HUES64 (cell line): ENCODE measurements around the gene IMPA2.

Experiments
- H3K27ac ChIP-seq: 2 replicates; pipeline ENCODE4 v1.7.0; 2013; ENCODE audit warnings: low read depth, low read length, inconsistent platforms
- H3K27me3 ChIP-seq: 2 replicates; pipeline ENCODE4 v1.6.1; 2013; ENCODE audit warnings: mild to moderate bottlenecking, low read length; ENCODE audit not compliant: insufficient read depth
- H3K36me3 ChIP-seq: 2 replicates; pipeline ENCODE4 v1.6.1; 2013; ENCODE audit warnings: mild to moderate bottlenecking, low read length; ENCODE audit not compliant: insufficient read depth
- H3K4me1 ChIP-seq: 2 replicates; pipeline ENCODE4 v1.6.1; 2013; ENCODE audit warnings: mild to moderate bottlenecking, low read length, moderate library complexity; ENCODE audit not compliant: insufficient read depth
- H3K4me3 ChIP-seq: 2 replicates; pipeline ENCODE4 v1.5.1; 2013; ENCODE audit warnings: mild to moderate bottlenecking, low read length, moderate library complexity
- H3K9ac ChIP-seq: 2 replicates; pipeline ENCODE4 v1.6.1; 2013; ENCODE audit warnings: mild to moderate bottlenecking, low read depth, low read length
- H3K9me3 ChIP-seq: 2 replicates; pipeline ENCODE4 v1.6.1; 2013; ENCODE audit warnings: low read depth, low read length; ENCODE audit not compliant: insufficient read depth
- WGBS: fragments of 150-250, 120-280 bp; methylation state at CpG from one replicate; pipeline ENCODE4 v1.1.7; 2013; ENCODE audit warnings: missing lambda C conversion rate; 5-methylcytosine and 5-hydroxymethylcytosine counted together

The IMPA2 gene

DNA sequence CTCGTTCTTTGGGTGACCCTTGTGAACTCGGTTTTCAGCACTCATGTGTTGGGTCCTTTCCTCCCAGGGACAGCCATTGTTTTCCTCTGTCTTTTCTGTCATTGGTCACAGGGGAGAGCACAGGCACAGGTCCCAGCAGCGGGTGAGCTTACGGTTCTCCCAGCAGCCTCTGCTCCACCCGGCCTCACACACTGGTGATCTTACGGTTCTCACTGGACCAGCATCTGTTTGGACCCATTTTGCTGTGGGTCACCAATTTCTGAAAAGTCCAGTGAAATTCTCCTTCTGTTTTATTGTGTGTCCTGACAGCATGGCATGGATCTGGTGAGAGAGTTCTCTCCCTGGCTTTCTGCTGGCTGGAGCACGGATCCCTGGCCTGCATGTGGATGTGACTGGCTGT lies 62.5 kb downstream of the IMPA2 start:
- Histone ChIP-seq H3K27me3 (peaks cover under 1% of the 10 kb centered on the region), H3K27ac (no peak overlapping the region), H3K36me3 (no peaks in the 10 kb centered on the region), H3K9ac (no peak overlapping the region), H3K9me3 (no peaks in the 10 kb centered on the region), H3K4me3 (no peak overlapping the region), H3K4me1 (no peaks in the 10 kb centered on the region)
- 79% methylated on average over 7 of the region's 7 CpGs for WGBS

DNA sequence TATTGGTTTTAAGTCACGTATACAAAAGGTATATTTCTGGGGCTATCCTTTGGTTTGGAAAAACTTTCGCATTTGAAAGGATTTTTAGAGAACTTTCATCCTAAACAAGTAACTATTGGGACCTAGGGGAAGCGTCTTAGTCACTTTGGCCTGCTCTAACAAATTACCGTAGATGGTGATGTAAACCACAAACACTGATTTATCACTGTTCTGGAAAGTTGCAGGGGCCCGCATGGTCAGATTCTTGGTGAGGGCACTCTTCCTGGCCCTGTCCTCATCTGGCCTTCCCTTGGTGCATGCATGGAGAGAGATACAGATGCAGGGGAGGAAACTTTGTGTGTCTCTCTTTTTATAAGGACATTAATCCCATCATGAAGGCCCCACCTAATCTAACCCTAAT lies 63.3 kb downstream of the IMPA2 start:
- Histone ChIP-seq H3K9me3 (no peaks in the 10 kb centered on the region), H3K27ac (no peak overlapping the region), H3K9ac (no peak overlapping the region), H3K27me3 (no peaks in the 10 kb centered on the region), H3K36me3 (no peaks in the 10 kb centered on the region), H3K4me1 (no peaks in the 10 kb centered on the region), H3K4me3 (no peak overlapping the region)
- WGBS = 80% methylated on average over 5 of the region's 5 CpGs

DNA sequence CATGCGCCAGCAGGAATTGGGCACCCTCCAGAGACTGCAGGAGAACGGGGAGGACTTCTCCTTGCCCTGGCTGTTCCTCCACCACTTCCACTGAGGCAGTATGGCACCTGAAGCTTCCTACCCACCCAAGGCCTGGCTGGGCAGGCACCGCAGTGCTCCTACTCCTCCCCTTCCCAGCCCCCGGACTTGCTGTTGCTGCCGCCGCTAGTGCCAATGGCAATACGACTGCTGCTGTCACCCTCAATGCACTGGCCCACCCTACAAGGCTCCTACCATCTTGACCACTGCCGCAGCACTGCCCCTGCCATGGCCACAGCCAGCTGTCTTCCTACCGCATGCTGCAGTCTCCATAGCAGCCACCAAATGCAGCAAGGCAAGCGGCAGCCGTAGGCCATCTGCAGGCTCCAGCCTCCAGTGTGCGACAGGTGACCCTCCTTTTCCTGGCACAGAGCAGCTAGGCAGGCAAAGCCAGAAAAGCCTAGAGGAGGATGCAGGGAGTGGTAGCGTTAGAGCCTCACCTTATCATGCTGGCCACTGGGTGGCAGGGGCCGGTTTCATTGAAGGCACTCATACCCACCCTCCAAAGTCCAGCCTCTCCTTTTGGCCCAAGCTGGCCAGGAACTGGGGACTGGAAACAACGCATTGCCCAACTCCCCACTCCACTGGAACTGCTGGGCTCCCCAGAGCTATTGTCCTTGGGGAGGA lies 64.9 kb downstream of the IMPA2 start:
- Histone ChIP-seq H3K9me3 (no peaks in the 10 kb centered on the region), H3K27ac (no peak overlapping the region), H3K4me1 (no peaks in the 10 kb centered on the region; the same call in 1 of the 2 replicates), H3K36me3 (no peaks in the 10 kb centered on the region), H3K4me3 (no peak overlapping the region), H3K9ac (no peak overlapping the region), H3K27me3 (no peaks in the 10 kb centered on the region)
- WGBS = 82% methylated on average over 15 of the region's 15 CpGs

DNA sequence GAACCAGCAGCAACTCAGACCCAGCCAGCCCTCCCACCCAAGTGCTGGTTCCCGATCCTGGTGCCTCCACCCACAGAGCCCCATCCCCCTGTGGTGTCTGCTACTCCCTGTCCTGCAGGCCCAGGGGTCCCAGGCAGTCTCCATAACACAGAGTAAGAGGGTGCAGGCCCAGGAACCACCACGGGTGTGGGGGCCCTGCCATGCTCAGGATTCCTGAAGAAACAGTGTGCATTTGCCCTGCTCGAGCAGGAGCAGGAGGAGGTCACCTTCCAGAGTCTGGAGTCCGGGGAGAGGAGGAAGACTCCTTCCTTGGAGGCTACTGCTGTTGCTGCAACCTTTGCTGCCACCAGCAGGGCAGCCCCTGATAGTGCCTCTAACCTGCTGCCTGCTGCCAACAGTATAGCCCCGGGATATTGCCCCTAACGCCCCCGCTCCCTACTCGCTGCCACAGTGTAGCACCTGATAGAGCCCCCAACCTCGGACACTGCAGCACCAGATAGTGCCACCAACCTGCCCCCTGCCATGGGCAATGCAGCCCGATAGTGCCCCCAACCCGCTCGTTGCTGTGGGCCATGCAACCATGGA lies 65.5 kb downstream of the IMPA2 start:
- no peaks in the 10 kb centered on the region; the same call in 1 of the 2 replicates for H3K4me1 ChIP-seq
- H3K4me3 ChIP-seq = no peak overlapping the region
- H3K9me3 ChIP-seq = no peaks in the 10 kb centered on the region
- no peaks in the 10 kb centered on the region for H3K36me3 ChIP-seq
- H3K27ac ChIP-seq = no peak overlapping the region
- H3K9ac ChIP-seq = no peak overlapping the region
- 89% methylated on average over 12 of the region's 12 CpGs for WGBS
- H3K27me3 ChIP-seq = no peaks in the 10 kb centered on the region

DNA sequence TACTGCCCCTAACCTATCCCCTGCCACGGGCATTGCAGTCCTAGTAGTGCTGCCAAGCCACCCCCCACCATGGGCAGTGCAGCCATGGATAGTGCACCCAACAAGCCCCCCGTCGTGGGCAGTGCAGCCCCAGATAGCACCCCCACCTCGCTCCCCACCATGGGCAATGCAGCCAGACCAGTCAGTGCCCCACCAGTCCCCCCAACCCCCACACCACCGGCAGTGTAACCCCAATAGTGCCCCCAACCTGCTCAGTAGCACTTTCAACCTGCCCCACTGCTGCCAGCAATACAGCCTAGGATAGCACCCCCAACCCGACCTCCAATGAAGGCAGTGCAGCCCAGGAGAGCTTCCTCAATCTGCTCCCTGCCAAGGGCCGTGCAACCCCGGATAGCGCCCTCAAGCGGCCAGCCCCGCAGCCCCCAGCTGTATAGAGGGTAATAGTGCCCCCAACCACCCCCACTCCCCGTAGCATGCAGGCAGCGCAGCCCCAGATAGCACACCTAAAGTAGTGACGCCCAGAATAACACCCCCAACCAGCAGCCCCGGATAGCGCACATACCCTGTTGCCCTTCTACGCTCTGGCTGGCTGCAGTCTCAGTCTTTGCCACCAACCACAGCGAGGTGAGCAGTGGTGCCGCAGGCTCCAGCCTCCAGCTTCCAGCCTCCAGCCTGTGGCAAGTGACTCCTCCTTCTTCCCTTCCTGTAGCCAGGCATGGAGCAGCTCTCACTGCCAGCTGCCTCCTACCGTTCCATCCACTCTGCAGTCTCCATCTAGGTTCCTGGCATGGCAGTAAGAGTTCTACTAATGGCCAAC lies 66.9 kb downstream of the IMPA2 start:
- Histone ChIP-seq H3K4me3 (no peak overlapping the region), H3K4me1 (no peaks in the 10 kb centered on the region; the same call in 1 of the 2 replicates), H3K27ac (no peak overlapping the region), H3K36me3 (no peaks in the 10 kb centered on the region), H3K27me3 (no peaks in the 10 kb centered on the region), H3K9ac (no peak overlapping the region), H3K9me3 (no peaks in the 10 kb centered on the region)
- WGBS = 91% methylated on average over 20 of the region's 20 CpGs

DNA sequence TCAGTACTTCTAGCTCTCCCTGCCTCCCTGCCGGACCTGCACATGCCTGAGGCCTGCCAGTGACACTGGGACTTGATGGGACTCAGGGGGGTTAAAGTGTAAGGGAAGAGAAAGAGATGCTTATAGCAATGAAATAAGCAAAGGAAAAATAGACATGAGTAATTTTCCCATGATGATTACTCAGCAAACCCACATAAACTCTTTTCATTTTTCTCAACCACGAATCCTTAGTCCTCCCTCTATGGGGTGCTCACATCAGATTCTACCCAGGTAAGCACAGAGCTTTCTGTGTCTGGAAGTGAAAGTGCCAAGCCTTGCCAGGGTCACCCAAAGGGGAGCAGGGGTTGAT lies 67.5 kb downstream of the IMPA2 start:
- WGBS = 88% methylated on average over 2 of the region's 2 CpGs
- H3K9me3 ChIP-seq = no peaks in the 10 kb centered on the region
- no peaks in the 10 kb centered on the region; the same call in 1 of the 2 replicates for H3K4me1 ChIP-seq
- H3K27ac ChIP-seq = no peak overlapping the region
- no peaks in the 10 kb centered on the region for H3K36me3 ChIP-seq
- H3K4me3 ChIP-seq = no peak overlapping the region
- no peaks in the 10 kb centered on the region for H3K27me3 ChIP-seq
- no peak overlapping the region for H3K9ac ChIP-seq

DNA sequence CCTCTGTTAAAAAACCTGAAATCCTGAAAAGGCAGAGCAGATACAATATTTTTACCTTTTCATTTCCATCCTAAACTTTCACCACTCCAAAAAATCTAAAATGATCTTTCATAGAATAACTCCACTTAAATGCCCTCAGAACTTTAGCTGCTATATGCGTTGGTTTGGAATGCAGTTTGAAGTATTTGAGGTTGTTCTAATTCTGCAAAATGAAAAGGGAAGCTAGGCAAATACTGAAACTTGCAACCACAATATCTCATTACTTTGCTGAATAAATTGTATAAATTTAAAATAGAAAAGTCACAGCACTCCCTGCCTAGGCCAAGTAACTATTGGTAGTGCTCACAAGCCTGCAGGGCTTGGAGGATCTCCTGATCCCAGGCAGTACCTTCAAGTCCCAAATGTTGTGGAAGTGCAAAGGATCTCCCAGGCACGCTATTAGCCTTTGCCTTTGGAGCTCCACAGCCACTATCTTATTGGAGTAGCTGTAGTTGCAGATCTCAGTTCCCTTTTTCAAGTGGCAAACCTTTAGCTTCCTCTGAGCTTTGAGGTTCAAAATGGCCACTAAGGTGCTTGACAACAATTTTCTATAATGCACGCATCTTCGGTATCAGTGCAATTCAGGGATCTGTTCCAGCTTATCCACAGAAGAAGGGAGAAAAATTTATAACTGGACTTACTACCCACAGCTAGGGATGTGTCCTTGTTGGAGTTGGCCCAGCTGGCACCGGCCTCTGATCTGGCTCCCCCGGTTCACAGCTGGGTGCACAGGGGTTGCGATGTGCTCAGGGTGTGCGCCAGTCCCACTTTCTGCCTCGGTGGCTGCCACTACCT lies 68.9 kb downstream of the IMPA2 start:
- 83% methylated on average over 8 of the region's 9 CpGs for WGBS
- Histone ChIP-seq H3K4me1 (no peaks in the 10 kb centered on the region; the same call in 1 of the 2 replicates), H3K36me3 (no peaks in the 10 kb centered on the region), H3K9ac (no peak overlapping the region), H3K4me3 (no peak overlapping the region), H3K27ac (no peak overlapping the region), H3K27me3 (no peaks in the 10 kb centered on the region), H3K9me3 (no peaks in the 10 kb centered on the region)

DNA sequence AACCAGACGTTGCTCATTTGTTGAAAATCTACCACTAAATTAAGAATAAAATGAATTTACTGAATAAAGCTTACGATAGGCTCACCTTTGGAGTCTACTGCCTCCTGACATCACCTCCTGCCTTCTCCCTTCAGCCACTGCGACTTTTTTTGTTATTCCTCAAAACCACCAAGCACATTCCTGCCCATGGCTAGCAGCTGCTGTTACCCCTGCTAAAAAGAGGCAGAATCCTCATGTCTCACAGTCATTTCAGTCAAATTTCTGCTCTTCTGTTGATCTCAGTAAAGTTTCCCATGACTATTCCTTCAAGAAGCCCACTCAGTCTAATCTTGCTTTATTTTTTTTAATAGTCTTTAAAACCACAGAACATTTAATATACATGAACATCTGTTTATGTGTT lies 71.6 kb downstream of the IMPA2 start:
- 73% methylated on average over 3 of the region's 3 CpGs for WGBS
- H3K27ac ChIP-seq = no peak overlapping the region
- no peaks in the 10 kb centered on the region for H3K27me3 ChIP-seq
- no peak overlapping the region for H3K4me3 ChIP-seq
- H3K9me3 ChIP-seq = no peaks in the 10 kb centered on the region
- H3K4me1 ChIP-seq = no peaks in the 10 kb centered on the region; the same call in 1 of the 2 replicates
- no peak overlapping the region for H3K9ac ChIP-seq
- H3K36me3 ChIP-seq = no peaks in the 10 kb centered on the region

DNA sequence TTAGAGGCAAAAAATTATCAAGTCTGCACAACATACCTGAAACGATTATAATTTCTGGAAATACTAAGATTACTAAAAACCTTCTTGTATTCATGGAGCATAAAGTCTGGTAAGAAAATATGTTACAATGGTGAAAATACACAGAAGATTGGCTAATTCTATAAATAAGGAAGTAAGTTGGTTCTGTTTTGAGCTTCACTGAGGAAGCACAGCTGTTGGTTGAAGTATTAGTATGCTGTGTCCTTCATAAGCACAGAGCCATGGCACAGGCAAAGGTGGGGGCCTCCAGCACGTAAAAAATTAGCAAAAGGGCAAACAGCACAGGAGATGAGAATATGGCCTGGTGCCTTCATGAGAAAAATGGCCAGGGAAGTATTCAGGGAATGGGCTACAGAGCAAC lies 72.0 kb downstream of the IMPA2 start:
- H3K27me3 ChIP-seq = no peaks in the 10 kb centered on the region
- 84% methylated on average over 1 of the region's 2 CpGs for WGBS

DNA sequence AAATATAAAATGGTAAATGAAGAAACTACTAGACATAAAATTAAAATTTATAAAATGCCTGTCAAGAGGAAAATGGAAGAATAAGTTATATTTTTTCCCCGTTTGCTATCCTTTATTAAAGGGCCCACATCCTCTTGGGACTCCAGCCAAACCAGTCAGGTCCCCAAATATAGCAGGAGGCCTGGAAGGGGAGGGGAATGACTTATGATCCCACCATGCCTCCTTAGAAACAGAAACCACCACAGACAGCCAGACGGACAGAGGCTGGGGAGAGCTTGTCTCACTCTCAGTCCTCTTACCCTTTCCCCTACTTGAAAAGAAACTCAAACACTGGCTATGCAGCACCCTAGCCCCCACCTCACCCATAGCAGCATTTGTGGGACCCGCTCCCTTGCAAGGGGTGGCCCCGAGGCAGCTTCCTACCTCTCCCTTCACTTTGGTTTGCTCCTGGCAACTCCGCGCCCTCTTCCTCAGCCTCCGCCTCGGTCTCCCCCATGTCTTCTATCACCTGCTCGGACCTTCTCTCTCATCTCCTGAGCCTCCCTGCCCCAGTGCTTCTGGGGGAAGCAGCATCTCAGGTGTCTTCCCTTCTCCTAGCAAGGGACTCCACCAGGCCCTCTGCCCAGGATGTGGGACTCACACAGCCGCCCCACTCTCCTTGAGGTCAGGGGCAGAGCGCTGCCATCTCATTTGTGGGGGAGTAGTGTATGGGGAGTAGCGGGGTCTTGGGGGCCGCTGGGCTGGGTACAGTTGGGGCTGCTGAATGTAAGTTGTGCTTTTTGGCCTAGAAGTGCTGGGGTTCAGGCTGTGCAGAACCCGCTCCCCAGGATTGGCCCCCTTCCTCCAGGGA lies 75.0 kb downstream of the IMPA2 start:
- no peaks in the 10 kb centered on the region for H3K36me3 ChIP-seq
- no peaks in the 10 kb centered on the region for H3K27me3 ChIP-seq
- WGBS = 84% methylated on average over 13 of the region's 14 CpGs
- no peak overlapping the region for H3K27ac ChIP-seq
- no peaks in the 10 kb centered on the region for H3K9me3 ChIP-seq
- H3K4me1 ChIP-seq = no peaks in the 10 kb centered on the region; the same call in 1 of the 2 replicates
- H3K4me3 ChIP-seq = no peak overlapping the region
- no peak overlapping the region for H3K9ac ChIP-seq

More for the DNA sequence above, 72.0 kb downstream of the IMPA2 start:
- H3K9ac ChIP-seq = no peak overlapping the region
- H3K4me3 ChIP-seq = no peak overlapping the region
- no peaks in the 10 kb centered on the region; the same call in 1 of the 2 replicates for H3K4me1 ChIP-seq
- H3K36me3 ChIP-seq = no peaks in the 10 kb centered on the region
- H3K9me3 ChIP-seq = no peaks in the 10 kb centered on the region
- no peak overlapping the region for H3K27ac ChIP-seq
